ENCODE measurements around the gene IGF2. TPM values are rescaled to one million over a fixed set of nuclear protein-coding genes. Genes with fewer than 3 reads are reported as not detected.

IGF2 gene
- total RNA-seq, 1 experiment from 2014 or later: 5.0 TPM

- H3K27ac ChIP-seq (ENCODE audit: low read length): no peak overlapping the region
- ChIA-PET POLR2A (ENCODE audit: unreplicated experiment) (no interaction called here), CTCF (no interaction called here)
- no TSS peak for BruUV-seq (replicated peaks)
- H3K79me2 ChIP-seq (ENCODE audit: low read length): no peaks in the 10 kb centered on the region
- H3K9me3 ChIP-seq (ENCODE audit: low read length): no peaks in the 10 kb centered on the region
- H4K20me1 ChIP-seq (ENCODE audit: low read length): no peaks in the 10 kb centered on the region
- no peaks in the 10 kb centered on the region for H3K9me2 ChIP-seq (replicated peaks; ENCODE audit: low read length)
- no peak overlapping the region for H3K4me2 ChIP-seq (ENCODE audit: low read length)
- H3K9ac ChIP-seq (ENCODE audit: low read length): no peak overlapping the region
- no peak overlapping the region for H2AFZ ChIP-seq (ENCODE audit: low read length)
- H3K4me1 ChIP-seq (ENCODE audit: insufficient read depth, low read length): no peaks in the 10 kb centered on the region
- H3K4me3 ChIP-seq (ENCODE audit: low read length): no peak overlapping the region
- no peak for TF ChIP-seq EZH2 (IDR thresholded peaks at IDR 0.05; ENCODE audit: low read length, unreplicated experiment)
- TF ChIP-seq CTCF (conservative IDR thresholded peaks at IDR 0.05; ENCODE audit: low read depth, low read length): no peak
- TF ChIP-seq EZH2phosphoT487 (IDR thresholded peaks at IDR 0.05; ENCODE audit: borderline replicate concordance, low read length): no peak
- no peaks in the 10 kb centered on the region for H3K27me3 ChIP-seq (ENCODE audit: low read length)
- ATAC-seq (no peak), DNase-seq (no peak)
- H3F3A ChIP-seq (ENCODE audit: low read length, unreplicated experiment): no peaks in the 10 kb centered on the region
- H3K36me3 ChIP-seq (ENCODE audit: low read depth, low read length): no peaks in the 10 kb centered on the region
- intact Hi-C loops (cut with micrococcal nuclease): no loop called here
Measured at GRCh38 chr11:2107521-2107920, 31.7 kb downstream of the IGF2 start.

DNA sequence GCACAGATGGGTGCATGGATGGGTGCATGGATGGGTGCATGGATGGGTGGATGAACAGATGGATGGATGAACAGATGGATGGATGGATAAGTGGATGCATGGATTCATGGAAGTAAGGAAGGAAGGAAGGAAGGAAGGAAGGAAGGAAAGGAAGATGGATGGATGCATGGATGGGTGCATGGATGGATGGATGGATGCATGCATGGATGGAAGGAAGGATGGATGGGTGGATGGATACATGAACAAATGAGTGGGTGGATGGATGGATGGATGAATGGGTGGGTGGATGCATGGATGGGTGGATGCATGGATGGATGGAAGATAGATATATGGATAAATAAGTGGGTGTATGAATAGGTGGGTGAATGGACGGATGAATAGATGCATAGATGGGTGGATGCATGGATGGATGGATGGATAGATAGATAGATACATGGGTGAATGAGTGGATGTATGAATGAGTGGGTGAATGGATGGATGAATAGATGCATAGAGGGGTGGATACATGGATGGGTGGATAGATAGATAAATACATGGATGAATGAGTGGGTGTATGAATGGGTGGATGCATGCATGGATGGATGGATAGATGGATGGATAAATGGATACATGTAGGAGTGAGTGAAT, 32.5 kb downstream of the IGF2 start:
- no peak overlapping the region for H2AFZ ChIP-seq (ENCODE audit: low read length)
- H3F3A ChIP-seq (ENCODE audit: low read length, unreplicated experiment): no peaks in the 10 kb centered on the region
- no peaks in the 10 kb centered on the region for H3K4me1 ChIP-seq (ENCODE audit: insufficient read depth, low read length)
- intact Hi-C loops (cut with micrococcal nuclease): no loop called here
- DNase-seq (no peak), ATAC-seq (no peak)
- H3K27ac ChIP-seq (ENCODE audit: low read length): no peak overlapping the region
- no peak for TF ChIP-seq CTCF (conservative IDR thresholded peaks at IDR 0.05; ENCODE audit: low read depth, low read length)
- no peak for TF ChIP-seq EZH2 (IDR thresholded peaks at IDR 0.05; ENCODE audit: low read length, unreplicated experiment)
- no peak for TF ChIP-seq EZH2phosphoT487 (IDR thresholded peaks at IDR 0.05; ENCODE audit: borderline replicate concordance, low read length)
- ChIA-PET POLR2A (ENCODE audit: unreplicated experiment) (no interaction called here), CTCF (no interaction called here)
- H3K27me3 ChIP-seq (ENCODE audit: low read length): no peaks in the 10 kb centered on the region
- BruUV-seq (replicated peaks): no TSS peak
- no peaks in the 10 kb centered on the region for H3K9me3 ChIP-seq (ENCODE audit: low read length)
- H4K20me1 ChIP-seq (ENCODE audit: low read length): no peaks in the 10 kb centered on the region
- no peak overlapping the region for H3K4me3 ChIP-seq (ENCODE audit: low read length)
- H3K9ac ChIP-seq (ENCODE audit: low read length): no peak overlapping the region
- H3K9me2 ChIP-seq (replicated peaks; ENCODE audit: low read length): no peaks in the 10 kb centered on the region
- no peaks in the 10 kb centered on the region for H3K36me3 ChIP-seq (ENCODE audit: low read depth, low read length)
- H3K79me2 ChIP-seq (ENCODE audit: low read length): no peaks in the 10 kb centered on the region
- H3K4me2 ChIP-seq (ENCODE audit: low read length): no peak overlapping the region

- H3K27ac ChIP-seq (ENCODE audit: low read length): no peak overlapping the region
- TF ChIP-seq EZH2phosphoT487 (IDR thresholded peaks at IDR 0.05; ENCODE audit: borderline replicate concordance, low read length) (no peak), EZH2 (IDR thresholded peaks at IDR 0.05; ENCODE audit: low read length, unreplicated experiment) (no peak), CTCF (conservative IDR thresholded peaks at IDR 0.05; ENCODE audit: low read depth, low read length) (no peak)
- POLR2A ChIA-PET (ENCODE audit: unreplicated experiment): no interaction called here
- no peaks in the 10 kb centered on the region for H3K27me3 ChIP-seq (ENCODE audit: low read length)
- H3K4me2 ChIP-seq (ENCODE audit: low read length): no peak overlapping the region
- no peaks in the 10 kb centered on the region for H3K9me2 ChIP-seq (replicated peaks; ENCODE audit: low read length)
- no peak overlapping the region for H3K4me3 ChIP-seq (ENCODE audit: low read length)
- no peaks in the 10 kb centered on the region for H4K20me1 ChIP-seq (ENCODE audit: low read length)
- CTCF ChIA-PET: no interaction called here
- H3K9ac ChIP-seq (ENCODE audit: low read length): no peak overlapping the region
- no peaks in the 10 kb centered on the region for H3F3A ChIP-seq (ENCODE audit: low read length, unreplicated experiment)
- H3K36me3 ChIP-seq (ENCODE audit: low read depth, low read length): no peaks in the 10 kb centered on the region
- no peak overlapping the region for H2AFZ ChIP-seq (ENCODE audit: low read length)
- H3K79me2 ChIP-seq (ENCODE audit: low read length): no peaks in the 10 kb centered on the region
- BruUV-seq (replicated peaks): no TSS peak
- intact Hi-C loops (cut with micrococcal nuclease): no loop called here
- H3K9me3 ChIP-seq (ENCODE audit: low read length): no peaks in the 10 kb centered on the region
- ATAC-seq (no peak), DNase-seq (no peak)
- no peaks in the 10 kb centered on the region for H3K4me1 ChIP-seq (ENCODE audit: insufficient read depth, low read length)
Measured at GRCh38 chr11:2105511-2105910, 33.7 kb downstream of the IGF2 start.

Measured in PC-3 (cell line).